OCI-LY7 (cell line): ENCODE results near the gene GABPB1.

Experiments
- EZH2phosphoT487 ChIP-seq: fragments of 200-600 bp; sonication (generic); IDR thresholded peaks from 2 replicates; pipeline ENCODE4 v1.6.1; 2018; ENCODE audit warnings: low read depth, borderline replicate concordance, mild to moderate bottlenecking, mixed run types, antibody characterized with exemption, low read length, moderate library complexity, mixed read lengths
- TF ChIP-seq, protein P1 (sequence below): fragments of 200-600 bp; sonication (generic); conservative IDR thresholded peaks from 2 replicates; pipeline ENCODE4 v1.5.1; 2014; ENCODE audit warnings: mild to moderate bottlenecking, antibody characterized with exemption, low read length, moderate library complexity, mixed read lengths

DNA sequence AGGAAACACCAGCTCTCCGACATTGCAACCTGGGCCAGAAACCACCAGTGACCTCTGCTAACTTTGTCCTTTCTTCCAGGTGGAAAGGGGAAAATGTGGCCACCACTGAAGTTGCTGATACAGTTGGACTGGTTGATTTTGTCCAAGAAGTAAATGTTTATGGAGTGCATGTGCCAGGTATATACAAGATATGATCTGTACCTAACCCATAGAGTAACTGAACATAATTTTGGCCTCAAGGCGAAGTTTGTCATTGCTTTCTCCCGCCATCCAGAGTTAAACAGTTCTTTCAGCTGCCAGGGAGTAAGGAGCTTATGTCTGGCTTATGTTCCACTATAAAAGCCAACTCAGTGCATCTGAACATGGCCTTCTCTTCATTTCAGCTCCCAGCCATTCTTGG lies 126.1 kb downstream of the GABPB1 start:
- TF ChIP-seq, protein P1, sequence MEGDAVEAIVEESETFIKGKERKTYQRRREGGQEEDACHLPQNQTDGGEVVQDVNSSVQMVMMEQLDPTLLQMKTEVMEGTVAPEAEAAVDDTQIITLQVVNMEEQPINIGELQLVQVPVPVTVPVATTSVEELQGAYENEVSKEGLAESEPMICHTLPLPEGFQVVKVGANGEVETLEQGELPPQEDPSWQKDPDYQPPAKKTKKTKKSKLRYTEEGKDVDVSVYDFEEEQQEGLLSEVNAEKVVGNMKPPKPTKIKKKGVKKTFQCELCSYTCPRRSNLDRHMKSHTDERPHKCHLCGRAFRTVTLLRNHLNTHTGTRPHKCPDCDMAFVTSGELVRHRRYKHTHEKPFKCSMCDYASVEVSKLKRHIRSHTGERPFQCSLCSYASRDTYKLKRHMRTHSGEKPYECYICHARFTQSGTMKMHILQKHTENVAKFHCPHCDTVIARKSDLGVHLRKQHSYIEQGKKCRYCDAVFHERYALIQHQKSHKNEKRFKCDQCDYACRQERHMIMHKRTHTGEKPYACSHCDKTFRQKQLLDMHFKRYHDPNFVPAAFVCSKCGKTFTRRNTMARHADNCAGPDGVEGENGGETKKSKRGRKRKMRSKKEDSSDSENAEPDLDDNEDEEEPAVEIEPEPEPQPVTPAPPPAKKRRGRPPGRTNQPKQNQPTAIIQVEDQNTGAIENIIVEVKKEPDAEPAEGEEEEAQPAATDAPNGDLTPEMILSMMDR = no peak
- no peak for TF ChIP-seq EZH2phosphoT487
